ENCODE measurements around the gene BMP2. TPM values are rescaled to one million over a fixed set of nuclear protein-coding genes. Genes with fewer than 3 reads are reported as not detected.

Gene BMP2
- polyA plus RNA-seq, 1 donor (not counting 4 experiments of a cell fraction or from before 2014, with no cell fraction given) = 3.6 TPM

- H3K4me3 ChIP-seq (ENCODE audit: control insufficient read depth in 2 of 3, extremely low read depth in 1 of 3, insufficient read depth in 2 of 3, low read depth in 1 of 3, low read length in 3 of 3) = no peak overlapping the region
- H3K27ac ChIP-seq (ENCODE audit: control insufficient read depth, insufficient read depth, low read length) = no peak overlapping the region
- dilution Hi-C loops (cut with MboI; ENCODE audit: extremely low pct_ligation_motif_present, low sequenced_read_pairs) = no loop called here
- H3K9ac ChIP-seq (ENCODE audit: control insufficient read depth, extremely low read depth, insufficient read depth, low read length) = no peak overlapping the region
- TF ChIP-seq CTCF (optimal IDR thresholded peaks at IDR 0.05 in 1 of 3, IDR thresholded peaks at IDR 0.05 in 1 of 3, conservative IDR thresholded peaks at IDR 0.05 in 1 of 3; ENCODE audit: extremely low read depth in 1 of 3, insufficient read depth in 2 of 3, low read length in 3 of 3) (no peak), EZH2 (IDR thresholded peaks at IDR 0.05; ENCODE audit: low read length) (no peak)
- H2AFZ ChIP-seq (ENCODE audit: control insufficient read depth, low read length) = no peak overlapping the region
- H4K20me1 ChIP-seq (ENCODE audit: control insufficient read depth, extremely low read depth, insufficient read depth, low read length) = no peaks in the 10 kb centered on the region
- H3K4me2 ChIP-seq (ENCODE audit: control insufficient read depth, extremely low read depth, insufficient read depth, low read depth, low read length) = no peak overlapping the region
- FAIRE-seq (no peak), DNase-seq (ENCODE audit: low read depth, low spot score) (no peak)
- no peaks in the 10 kb centered on the region for H3K27me3 ChIP-seq (ENCODE audit: control insufficient read depth, extremely low read depth, insufficient read depth, low read length)
- H3K4me1 ChIP-seq (ENCODE audit: control insufficient read depth, extremely low read depth, insufficient read depth, low read length) = no peaks in the 10 kb centered on the region
- no peaks in the 10 kb centered on the region for H3K79me2 ChIP-seq (ENCODE audit: control insufficient read depth, insufficient read depth, low read length)
- no peaks in the 10 kb centered on the region for H3K9me1 ChIP-seq (ENCODE audit: control insufficient read depth, extremely low read depth, insufficient read depth, low read length)
- no peaks in the 10 kb centered on the region for H3K9me3 ChIP-seq (ENCODE audit: control insufficient read depth, low read depth, low read length)
- no peaks in the 10 kb centered on the region for H3K36me3 ChIP-seq (ENCODE audit: control insufficient read depth in 2 of 2, extremely low read depth in 1 of 2, insufficient read depth in 2 of 2, low read length in 2 of 2)
Observed at GRCh38 chr20:6814945-6815344, 47.5 kb downstream of the BMP2 start.

GRCh38 chr20:6818033-6818808 is 50.7 kb downstream of the BMP2 start:
- TF ChIP-seq CTCF (optimal IDR thresholded peaks at IDR 0.05 in 1 of 3, IDR thresholded peaks at IDR 0.05 in 1 of 3, conservative IDR thresholded peaks at IDR 0.05 in 1 of 3; ENCODE audit: extremely low read depth in 1 of 3, insufficient read depth in 2 of 3, low read length in 3 of 3) (no peak), EZH2 (IDR thresholded peaks at IDR 0.05; ENCODE audit: low read length) (no peak)
- dilution Hi-C loops (cut with MboI; ENCODE audit: extremely low pct_ligation_motif_present, low sequenced_read_pairs) = no loop called here
- no peak overlapping the region for H3K4me2 ChIP-seq (ENCODE audit: control insufficient read depth, extremely low read depth, insufficient read depth, low read depth, low read length)
- no peak overlapping the region for H3K9ac ChIP-seq (ENCODE audit: control insufficient read depth, extremely low read depth, insufficient read depth, low read length)
- H3K9me3 ChIP-seq (ENCODE audit: control insufficient read depth, low read depth, low read length) = no peaks in the 10 kb centered on the region
- H3K4me1 ChIP-seq (ENCODE audit: control insufficient read depth, extremely low read depth, insufficient read depth, low read length) = no peaks in the 10 kb centered on the region
- no peaks in the 10 kb centered on the region for H3K9me1 ChIP-seq (ENCODE audit: control insufficient read depth, extremely low read depth, insufficient read depth, low read length)
- H4K20me1 ChIP-seq (ENCODE audit: control insufficient read depth, extremely low read depth, insufficient read depth, low read length) = no peaks in the 10 kb centered on the region
- FAIRE-seq (no peak), DNase-seq (ENCODE audit: low read depth, low spot score) (no peak)
- H3K4me3 ChIP-seq (ENCODE audit: control insufficient read depth in 2 of 3, extremely low read depth in 1 of 3, insufficient read depth in 2 of 3, low read depth in 1 of 3, low read length in 3 of 3) = no peak overlapping the region
- no peak overlapping the region for H2AFZ ChIP-seq (ENCODE audit: control insufficient read depth, low read length)
- H3K27me3 ChIP-seq (ENCODE audit: control insufficient read depth, extremely low read depth, insufficient read depth, low read length) = no peaks in the 10 kb centered on the region
- no peaks in the 10 kb centered on the region for H3K79me2 ChIP-seq (ENCODE audit: control insufficient read depth, insufficient read depth, low read length)
- no peak overlapping the region for H3K27ac ChIP-seq (ENCODE audit: control insufficient read depth, insufficient read depth, low read length)
- no peaks in the 10 kb centered on the region for H3K36me3 ChIP-seq (ENCODE audit: control insufficient read depth in 2 of 2, extremely low read depth in 1 of 2, insufficient read depth in 2 of 2, low read length in 2 of 2)
